LHCN-M2 (cell line): Measurements from ENCODE around the gene FCN2. TPM values are rescaled to one million over a fixed set of nuclear protein-coding genes. Genes with fewer than 3 reads are reported as not detected.

Experiments
- DNase-seq: peaks from one replicate; pipeline ENCODE4 v3.0.0-alpha.2; 2012; ENCODE audit warnings: low read depth
- polyA plus RNA-seq: library from polyadenylated mRNA; unstranded; fragments of >200 nt; gene quantifications from one replicate; pipeline ENCODE4 v1.2.1, GENCODE V29; 2012; ENCODE audit warnings: missing spikeins
- total RNA-seq: library from RNA; depleted of rRNA; stranded (reverse); fragments of >200 nt; gene quantifications from 2 replicates; pipeline ENCODE4 v1.2.3, GENCODE V29; 2014; rRNA removed

FCN2 gene
- total RNA-seq = not detected in 2 replicates
- polyA plus RNA-seq = not detected

- DNase-seq = no peak
Observed at GRCh38 chr9:134880484-134881312, at the start of gene FCN2. FCN2 (plus strand) TSS chr9:134880810; CDS start chr9:134880822, 12 bp downstream.

- DNase-seq = no peak
Observed at GRCh38 chr9:134830926-134831720, 49.5 kb upstream of the FCN2 start.

- no peak for DNase-seq
Observed at GRCh38 chr9:134832471-134832870, 48.1 kb upstream of the FCN2 start.

DNA sequence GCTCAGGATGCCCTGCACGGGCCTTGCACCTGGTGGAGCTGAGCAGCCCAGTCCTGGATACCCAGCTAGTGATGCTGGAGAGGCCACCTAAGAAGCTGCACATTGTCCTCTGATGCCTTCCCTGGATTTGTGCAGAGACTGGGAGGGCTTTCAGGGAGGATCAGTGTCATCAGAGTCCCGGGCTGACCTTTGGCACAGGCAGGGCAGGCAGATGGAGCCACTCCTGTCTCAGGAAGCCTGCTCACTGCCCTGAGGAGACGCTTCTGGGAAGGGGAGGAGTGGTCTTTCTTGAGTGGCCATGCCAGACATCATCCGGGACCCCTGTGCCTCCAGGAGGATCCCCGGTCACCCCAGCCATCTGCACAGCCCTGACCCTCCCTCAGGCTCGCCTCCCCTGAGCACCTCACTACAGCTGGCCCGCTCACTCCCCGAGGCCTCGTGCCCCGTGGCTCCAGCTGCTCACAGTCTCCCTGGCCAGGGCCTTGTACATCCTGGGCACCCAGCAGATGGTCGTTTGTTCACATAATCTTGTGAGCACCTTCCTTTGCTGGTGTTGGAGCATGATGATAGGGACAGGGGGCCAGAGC lies 47.2 kb upstream of the FCN2 start:
- no peak for DNase-seq

DNA sequence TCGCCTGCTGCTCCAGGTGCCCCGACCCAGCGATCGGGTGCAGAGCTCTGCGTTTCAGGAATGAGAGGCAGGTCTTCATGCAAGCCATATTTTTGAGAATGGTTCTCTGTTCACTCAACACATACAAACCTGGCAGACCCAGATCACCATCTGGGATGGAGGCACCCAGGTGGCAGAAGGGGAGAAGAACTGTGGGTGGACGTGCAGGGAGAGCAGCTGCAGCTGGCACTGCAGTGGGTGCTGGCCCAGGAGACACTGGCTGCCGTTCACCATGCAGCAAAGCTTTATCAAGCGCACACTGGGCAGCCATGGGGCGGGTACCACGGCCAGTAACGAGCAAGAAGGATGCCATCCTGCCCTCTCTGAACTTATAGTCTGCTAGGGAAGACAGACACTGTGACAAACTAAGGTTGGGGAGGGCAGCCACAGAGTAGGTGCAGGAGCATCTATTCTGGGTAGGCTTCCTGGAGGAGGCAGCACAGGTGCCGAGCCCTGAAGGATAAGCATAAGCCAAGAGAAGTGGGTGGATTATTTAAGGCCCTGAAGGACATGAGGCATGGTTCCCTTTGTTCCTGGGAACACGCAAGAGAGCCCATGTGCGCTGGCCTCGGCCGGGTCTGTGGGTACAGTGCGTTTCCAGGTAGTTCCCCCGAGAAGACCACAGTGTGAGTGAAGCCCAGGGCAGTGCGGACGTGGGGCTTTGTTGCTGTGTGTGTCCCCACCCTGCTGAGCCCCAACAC lies 46.2 kb upstream of the FCN2 start:
- no peak for DNase-seq

- no peak for DNase-seq
Observed at GRCh38 chr9:134834957-134835419, 45.6 kb upstream of the FCN2 start.

DNA sequence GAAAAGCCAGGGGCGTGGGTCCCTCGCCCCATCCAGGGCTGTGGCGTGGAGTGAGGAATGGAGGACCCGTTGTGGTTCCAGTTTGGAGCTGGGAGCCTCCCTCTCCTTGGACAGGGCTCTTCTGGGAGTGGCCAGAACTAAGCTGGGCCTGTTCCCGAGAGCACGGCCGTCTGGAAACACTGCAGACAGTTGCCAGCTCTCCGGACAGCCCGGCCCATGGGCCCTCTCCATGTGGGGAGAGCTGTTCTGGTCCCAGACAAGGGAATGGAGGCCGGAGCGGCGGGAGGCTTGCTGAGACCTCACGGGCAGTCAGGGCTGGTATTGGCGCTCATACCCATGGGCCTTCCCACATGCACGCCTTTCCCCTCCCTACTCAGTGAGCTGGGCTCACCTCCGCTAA lies 45.2 kb upstream of the FCN2 start:
- DNase-seq = no peak

- DNase-seq = no peak
Observed at GRCh38 chr9:134835987-134836386, 44.6 kb upstream of the FCN2 start.

DNA sequence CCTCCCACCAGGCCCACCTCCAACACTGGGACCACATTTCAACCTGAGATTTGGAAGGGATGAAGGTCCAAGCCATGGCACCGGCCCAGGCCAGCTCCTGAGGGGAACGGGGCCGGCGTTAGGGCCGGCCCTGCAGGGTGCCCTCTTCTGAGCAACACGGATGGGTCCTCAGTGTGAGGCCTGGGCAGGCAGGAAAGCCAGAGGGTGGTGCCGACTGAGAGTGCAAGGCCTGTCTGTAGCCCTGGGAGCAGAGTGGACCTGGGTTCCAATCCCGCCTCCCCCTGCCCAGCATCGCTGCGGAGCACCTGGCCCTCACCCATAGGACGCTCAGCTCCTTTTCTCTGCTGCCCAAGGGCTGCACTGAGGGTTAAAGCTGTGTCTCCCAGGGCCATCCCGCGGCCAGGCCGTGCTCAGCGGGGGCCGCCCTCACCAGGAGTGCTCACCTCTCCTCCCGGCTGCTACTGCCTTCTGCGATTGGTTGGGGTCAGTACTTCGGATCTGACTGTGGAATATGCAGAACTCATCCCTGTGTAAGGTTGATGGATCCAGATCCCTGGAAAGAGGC lies 44.1 kb upstream of the FCN2 start:
- no peak for DNase-seq

- DNase-seq = no peak
Observed at GRCh38 chr9:134837529-134837928, 43.1 kb upstream of the FCN2 start.

DNA sequence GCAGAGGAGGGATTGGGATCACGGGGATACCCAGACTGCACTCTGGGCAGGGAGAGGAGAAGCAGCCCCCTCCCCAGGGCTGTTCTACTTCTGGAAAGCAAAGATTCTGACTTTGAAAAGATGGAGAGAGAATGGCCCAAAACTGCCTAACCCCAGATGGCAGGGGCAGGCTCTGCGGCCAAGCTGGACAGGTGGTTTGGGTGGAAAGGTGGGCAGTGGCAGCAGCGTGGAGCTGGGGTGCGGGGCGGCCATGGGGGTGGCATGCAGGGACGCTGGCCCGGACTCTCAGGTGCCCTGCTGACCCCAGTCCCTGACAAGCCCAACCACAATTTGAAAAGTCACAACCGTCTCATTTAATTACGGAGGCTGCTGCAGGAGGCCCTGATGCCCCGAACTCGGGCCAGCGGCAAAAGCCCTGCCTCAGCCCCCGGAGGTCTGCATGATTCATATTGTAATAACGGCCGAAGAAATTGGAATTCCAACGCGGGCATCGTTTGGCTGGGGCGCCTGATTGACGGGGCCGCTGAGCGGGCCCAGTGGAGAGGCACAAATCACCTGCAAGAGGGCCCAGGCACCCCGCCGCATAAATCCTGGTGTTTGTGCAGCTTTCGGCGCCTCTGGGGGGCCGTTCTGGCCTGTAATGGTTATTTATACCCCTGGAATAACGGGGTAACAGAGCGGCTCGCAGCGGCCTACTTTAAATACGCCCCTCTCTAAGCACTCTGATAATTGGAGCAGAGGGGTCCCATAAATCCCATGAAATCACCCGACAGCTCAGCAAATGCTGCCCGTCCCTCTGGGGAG lies 41.8 kb upstream of the FCN2 start:
- no peak for DNase-seq

DNA sequence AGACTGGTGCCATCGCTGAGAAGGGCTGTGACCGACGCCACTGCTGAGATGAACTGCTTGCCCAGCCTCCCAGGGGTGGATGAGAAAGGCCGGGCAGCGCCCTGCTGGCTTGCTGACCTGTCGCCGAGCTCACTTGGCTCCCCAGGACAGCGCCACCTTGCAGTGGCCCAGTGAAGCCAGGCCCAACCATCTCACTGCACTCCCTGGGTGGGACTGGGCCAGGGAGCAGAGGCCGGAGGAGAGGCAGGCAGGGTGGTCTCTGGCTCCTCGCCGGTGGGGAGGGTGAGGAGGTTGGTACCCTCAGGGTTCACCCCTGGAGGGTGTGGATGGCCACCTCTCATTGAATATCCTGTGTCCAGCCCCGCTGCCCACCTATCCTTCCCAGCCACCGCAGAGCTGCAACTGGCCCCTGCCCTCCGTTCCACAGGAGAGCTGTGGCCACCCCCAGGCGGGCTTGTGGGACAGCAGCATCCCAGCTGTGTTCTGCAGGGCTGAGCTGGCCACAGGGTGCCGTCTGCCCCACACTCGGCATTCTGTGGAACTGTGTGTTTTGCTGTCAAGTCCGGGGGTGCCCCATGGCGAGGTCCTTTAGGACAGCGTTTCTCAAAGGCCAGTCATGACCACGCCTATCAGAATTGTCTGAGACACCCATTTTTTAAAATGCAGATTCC lies 41.0 kb upstream of the FCN2 start:
- no peak for DNase-seq

- DNase-seq = no peak
Observed at GRCh38 chr9:134840511-134840910, 40.1 kb upstream of the FCN2 start.

DNA sequence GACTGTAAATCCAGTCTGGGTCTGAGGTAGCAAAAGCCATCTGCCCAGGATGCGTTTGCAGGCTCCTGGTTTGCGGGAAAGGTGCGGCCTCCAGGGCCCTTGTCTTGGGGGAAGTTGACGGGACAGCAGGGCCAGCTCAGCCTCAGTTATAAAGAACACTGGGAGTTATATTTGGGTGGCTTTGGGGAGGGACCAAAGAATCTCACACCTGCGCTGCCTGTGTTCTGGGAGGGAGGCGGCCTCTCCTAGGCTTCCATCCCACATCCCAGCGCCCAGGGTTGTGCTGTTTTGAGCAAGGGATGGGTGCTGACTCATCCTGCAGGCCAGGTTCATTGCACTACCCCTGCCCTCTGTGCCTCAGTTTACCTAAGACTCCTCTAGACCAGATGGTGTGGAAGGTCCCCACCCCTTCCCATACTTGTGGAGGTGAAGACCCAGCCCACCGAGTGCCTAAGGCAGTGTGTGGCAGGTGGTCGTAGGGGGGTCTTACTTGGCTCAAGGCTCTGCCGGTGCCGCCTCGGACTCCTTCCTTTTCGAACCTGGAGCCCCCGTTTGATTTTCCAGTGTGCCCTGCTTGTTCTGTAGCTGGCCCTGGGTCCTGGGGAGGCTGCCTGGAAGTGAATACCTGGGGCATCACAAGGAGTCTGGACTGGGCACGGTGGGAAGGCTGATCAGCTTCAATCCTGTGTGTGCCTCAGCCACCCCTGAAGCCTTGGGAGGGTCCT lies 39.3 kb upstream of the FCN2 start:
- no peak for DNase-seq

DNA sequence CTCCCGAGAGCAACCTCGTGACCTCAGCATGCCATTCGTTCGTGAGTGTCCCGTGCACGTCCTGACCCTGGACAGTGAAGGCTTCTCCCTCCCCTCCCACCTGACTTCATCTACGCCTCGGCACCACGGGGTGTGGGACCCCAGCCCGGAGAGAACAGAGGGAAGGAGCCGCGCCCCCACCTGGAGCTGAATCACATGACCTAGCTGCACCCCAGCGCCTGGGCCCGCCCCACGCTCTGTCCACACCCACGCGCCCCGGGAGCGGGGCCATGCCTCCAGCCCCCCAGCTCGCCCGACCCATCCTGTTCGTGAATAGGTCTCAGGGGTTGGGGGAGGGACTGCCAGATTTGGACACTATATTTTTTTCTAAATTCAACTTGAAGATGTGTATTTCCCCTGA lies 38.3 kb upstream of the FCN2 start:
- DNase-seq = no peak

DNA sequence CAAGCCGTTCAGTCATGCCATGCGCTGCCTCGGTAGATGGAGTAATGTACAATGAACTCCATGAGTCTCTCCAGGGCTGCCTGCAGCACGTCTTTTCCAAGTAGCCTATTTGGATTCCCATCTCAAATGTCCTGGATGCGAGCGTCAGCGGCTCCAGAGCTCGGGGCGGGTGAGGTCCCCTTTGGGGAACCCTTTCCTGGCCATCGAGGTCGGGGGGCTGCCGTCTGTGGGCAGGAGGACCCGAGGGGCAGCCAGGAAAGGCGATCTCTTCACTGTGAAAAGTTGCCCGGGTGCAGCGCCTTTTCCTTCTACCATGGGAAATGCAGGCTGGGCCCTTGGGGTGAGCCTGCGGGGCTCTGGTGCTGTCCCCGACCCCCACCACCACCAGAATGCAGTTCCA lies 36.9 kb upstream of the FCN2 start:
- DNase-seq = no peak

DNA sequence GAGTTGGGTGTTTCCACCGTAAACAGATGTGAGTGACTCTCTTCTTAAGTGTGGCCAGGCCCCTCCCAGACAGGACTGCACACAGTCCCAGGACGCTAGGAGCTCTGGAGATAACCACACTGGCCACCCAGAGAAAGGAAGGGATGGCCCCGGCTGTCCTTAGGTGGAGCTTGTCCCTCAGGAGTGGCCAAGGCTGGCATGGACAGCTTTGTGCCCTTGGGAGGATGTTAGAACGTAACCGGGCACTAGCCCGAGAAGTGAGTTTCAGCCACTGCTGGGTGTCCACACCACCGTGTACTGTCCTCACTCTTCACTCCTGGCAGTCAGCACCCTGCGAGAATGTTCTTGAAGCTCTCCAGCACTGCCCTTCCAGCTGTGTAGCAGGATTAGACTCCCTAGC lies 35.8 kb upstream of the FCN2 start:
- DNase-seq = no peak

DNA sequence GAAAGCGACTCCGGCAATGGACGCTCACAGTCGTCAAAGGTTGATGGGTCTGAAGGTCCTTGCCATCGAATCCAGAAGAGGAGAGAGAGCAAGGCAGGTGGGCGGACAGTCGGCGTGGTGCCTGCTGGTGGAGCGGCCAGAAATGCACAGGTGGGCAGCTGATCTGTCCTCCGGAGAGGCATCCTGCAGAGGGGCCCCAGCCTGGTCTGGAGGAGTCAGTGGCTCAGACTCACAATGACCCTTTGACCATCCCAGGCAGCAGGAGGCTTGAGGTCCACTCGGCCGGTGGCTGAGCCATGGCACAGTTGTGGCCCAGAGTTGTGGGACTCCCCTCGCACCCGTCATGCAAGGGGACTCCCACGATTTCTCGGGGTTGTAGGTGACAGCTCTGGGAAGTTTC lies 34.4 kb upstream of the FCN2 start:
- DNase-seq = no peak

DNA sequence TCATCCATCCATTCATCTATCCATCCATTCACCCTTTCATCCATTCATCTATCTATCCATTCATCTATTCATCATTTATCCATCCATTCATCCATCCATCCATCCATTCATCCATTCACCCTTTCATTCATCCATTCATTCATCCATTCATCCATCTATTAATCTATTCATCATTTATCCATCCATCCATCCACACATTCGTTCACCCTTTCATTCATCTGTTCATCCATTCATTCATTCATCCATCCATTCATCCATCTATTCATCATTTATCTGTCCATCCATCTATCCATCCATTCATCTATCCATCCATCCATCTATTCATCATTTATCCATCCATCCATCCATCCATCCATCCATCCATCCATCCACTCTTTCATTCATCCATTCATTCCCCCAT lies 33.9 kb upstream of the FCN2 start:
- DNase-seq = no peak
